ENCODE results near the gene MED9.

MED9 gene

GRCh38 chr17:17505610-17506171, 28.9 kb downstream of the MED9 start:
- DNase-seq = no peak

DNA sequence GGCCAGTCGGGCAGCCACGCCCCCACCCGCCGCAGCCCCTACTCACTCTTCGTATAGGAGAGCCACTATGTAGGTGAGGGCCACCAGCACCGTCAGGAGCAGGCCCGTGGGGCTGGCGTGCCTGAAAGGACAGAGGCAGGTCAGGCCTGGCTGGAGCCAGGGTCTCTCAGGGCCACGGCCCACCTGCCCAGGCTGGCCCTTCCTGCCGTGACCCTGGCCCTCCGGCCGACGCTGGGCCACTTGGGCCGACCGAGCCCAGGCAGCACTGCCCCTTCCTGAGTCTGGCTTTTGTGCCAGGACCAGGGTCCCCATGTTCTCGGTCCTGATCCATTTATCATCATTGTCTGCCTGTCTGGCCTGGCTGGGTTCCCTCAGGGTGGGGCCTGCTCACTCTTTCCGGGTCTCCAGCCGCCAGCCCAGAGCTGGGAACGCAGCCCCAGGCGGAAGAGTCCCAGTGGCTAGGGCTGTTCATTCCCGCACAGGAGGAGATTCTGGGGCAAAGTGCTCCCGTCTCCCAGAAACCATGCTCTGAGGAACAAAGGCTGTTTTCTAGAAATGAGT, 29.5 kb downstream of the MED9 start:
- no peak for DNase-seq

DNA sequence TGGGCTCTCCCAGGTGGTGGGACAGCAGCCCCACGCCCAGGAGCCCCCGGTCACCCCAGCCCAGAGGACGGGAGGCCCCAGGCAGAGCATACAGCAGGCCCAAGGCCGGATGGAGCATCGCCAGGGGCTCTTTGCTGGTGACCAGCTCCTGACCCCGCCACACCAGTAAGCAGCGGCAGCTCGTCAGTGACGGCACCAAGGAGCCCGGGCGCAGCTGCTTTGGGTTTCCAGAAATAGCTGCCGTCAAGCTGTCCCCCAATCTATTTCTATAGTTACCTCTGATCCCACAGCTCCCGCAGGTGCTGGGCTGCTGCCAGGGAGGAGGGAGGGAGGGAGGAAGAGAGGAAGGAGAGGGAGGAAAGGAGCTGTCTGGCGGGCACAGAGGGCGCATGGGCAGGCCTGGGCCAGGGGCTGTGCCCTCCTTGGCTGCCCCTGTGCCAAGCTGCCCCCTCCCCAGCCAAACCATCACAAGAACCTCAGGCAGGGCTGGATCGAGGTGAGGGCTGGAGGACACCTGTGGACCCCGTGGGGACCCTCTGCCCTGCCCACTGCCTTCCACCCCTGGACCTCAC, 30.2 kb downstream of the MED9 start:
- DNase-seq = no peak

DNA sequence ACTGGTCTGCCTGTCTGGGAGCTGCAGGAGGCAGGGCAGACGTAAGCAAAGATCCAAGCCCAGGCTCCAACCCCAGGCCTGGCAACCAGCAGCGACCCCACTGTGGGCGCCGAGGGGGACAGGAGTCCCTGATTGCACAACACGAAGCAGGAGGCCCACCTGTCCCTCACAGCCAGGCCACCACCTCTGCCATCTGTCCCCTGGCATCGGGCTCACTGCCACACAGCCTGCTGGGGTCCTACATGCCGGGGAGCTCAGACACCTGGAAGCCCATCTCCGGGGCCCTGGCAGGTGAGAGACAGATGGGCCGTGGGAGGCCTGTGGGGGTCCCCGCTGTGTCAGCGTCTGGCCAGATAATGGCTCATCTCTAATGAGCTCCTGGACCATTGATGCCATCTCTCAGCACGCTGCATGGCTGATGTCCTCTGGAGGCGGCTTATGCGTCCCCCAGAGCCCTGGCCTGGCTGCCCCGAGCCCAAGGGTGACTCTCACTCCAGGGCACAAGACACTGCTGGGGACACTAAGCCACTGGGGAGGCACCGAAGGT, 30.7 kb downstream of the MED9 start:
- no peak for DNase-seq

GRCh38 chr17:17508019-17508535, 31.3 kb downstream of the MED9 start:
- no peak for DNase-seq

- DNase-seq = no peak
These were observed 32.1 kb downstream of the MED9 start for GRCh38 chr17:17508646-17509591.

- no peak for DNase-seq
These were observed 33.0 kb downstream of the MED9 start for GRCh38 chr17:17509601-17510425.

DNA sequence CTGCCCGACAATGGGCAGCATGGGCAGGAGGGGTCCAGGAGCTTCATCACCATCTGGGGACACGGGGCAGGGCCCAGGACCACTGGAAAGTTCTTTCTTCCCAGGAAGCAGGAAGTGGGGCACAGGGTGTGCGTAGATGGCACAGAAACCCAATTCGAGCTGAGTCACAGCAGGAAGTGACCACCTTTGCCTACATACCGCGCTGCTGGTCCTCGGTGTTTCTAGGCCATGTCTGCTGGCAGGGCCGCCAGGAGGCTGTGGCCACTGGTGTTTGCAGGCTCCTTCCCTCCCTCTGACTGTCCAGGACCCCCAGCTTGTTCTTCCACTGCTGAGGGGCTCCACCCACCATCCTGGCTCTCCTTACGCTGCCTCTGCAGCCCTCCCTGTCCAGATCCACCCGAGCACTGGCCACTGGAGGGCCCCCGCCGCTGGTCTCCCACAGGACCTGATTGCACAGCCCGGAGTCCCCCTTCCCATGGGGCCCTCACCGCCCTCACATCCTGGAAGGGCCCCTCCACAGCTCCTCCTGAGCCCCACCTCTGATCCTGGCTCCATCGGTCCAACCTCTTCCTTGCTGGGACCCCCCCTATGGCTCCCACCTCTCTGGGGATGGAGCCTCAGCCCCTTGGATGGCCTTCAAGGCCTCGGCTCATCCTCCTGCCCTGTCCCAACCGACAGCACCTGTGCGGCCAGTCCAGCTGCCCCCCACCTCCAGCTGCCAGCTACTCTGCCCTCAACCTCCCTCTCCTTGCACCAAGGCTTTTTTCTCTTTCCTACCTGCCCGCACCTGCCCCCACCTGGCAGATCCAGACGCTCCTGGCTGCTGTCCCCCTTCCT, 33.9 kb downstream of the MED9 start:
- no peak for DNase-seq

DNA sequence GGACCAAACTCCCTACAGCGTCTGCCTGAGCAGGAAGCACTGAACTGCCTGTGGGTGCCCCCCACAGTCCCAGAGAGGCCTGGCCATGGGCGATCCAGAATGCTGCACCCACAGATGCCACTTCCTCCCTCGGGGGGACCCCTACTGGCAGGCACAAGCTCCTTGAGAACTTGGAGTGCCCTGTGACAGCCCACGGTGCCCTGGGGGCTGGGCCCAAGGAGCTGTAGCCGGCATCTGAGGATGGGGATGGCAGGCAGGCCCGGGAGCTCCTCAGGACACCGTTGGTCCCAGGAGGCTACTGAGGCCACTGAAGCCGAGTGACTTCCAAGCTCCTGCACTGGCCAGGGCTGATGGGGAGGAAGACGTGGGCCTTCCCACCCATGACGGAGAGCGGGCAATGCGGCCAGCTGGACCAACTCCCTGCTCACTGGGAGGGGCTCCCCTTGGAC, 34.5 kb downstream of the MED9 start:
- DNase-seq = no peak

DNA sequence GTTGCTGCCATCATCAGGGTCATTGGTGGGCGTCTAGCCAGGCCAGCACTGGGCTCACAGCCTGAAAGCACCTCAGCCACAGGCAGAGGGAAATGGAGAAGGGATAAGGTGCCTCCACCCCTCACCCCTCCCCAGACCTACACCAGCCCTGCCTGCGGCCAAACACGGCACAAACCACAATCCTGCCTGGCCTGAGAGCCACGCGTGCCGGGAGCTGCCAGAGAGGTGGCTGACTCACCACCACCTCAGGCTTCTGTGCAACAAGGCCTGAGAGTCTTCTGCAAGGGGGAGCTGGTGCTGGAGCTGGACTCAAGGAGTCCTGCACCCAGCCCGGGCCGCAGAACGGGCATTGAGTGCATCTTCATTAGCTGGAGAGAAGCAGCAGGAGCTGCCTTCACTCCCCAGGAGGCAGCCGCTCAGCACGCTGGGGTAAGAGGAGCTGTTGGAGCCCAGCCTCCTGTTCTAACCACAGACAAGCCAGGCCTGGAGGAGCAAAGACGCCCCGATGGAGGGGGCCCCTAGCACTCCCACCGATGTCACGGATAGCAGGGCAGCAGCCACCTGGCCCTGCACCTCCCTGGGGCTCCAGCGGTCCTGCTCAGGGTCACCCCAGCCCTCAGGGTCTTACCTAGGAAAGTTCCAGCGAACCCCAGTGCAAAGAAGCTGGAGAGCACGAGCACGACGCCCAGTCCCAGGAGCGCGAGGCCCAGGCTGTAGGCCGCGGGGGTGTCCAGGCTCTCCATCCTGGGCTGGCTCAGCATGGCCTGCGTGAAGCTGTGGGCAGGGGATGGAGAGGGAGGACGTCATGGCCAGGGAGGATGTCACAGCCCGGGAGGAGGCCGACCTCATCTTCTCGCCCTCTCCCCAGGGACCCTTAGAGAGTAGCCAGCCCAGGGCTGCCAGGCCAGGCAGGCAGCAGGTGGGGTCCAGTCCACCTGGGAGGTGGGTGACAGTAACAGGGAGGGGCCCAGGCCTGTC, 35.4 kb downstream of the MED9 start:
- DNase-seq = no peak

- DNase-seq = no peak
These were observed 36.1 kb downstream of the MED9 start for GRCh38 chr17:17512866-17513265.

DNA sequence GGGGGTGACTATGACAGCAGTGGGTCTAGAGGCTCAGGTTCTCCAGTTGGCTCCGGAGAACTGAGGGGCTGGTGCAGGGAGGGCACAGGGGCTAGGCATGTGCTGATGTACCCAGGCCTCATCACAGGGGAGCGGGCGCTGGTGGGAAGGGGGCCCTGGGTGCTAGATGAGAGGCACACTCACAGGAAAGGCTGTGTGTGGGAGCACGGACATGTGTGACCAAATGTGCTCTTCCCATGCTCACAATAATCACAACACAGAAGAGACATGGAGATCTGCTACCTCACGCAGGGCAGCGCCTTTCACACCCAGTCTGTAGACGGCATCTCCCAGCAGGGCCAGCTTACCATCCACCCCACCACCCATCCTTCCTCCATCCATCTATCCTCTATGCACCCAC, 36.8 kb downstream of the MED9 start:
- no peak for DNase-seq

DNA sequence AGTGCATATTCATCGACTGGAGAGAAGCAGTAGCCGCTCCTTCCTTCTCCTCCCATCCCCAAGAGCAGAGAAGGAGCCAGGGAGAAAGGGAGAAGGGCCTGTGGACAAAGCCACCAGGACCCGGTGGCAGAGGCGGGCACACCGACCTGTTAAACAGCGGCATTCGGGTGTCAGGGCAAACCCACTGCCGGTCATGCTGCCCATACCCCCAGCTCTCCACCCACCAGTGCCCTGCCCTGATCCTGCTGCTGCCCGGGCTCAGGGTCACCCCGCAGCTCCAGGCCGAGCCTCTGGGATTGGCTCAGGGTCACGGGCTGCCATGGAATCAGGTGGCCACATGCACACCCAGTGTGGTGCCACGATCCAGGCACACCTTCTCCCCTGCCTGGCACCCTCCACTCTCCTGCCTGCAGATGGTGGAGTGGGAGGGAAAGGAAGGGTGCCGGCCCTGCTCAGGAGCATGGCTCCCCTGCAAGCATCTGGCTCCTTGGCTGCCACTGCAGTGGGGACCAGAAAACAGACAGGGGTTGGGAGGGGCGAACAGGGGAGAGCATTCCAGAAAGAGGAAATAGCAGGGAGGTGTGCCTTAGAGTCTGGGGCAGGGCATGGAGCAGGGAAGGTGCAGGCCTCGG, 37.7 kb downstream of the MED9 start:
- no peak for DNase-seq

DNA sequence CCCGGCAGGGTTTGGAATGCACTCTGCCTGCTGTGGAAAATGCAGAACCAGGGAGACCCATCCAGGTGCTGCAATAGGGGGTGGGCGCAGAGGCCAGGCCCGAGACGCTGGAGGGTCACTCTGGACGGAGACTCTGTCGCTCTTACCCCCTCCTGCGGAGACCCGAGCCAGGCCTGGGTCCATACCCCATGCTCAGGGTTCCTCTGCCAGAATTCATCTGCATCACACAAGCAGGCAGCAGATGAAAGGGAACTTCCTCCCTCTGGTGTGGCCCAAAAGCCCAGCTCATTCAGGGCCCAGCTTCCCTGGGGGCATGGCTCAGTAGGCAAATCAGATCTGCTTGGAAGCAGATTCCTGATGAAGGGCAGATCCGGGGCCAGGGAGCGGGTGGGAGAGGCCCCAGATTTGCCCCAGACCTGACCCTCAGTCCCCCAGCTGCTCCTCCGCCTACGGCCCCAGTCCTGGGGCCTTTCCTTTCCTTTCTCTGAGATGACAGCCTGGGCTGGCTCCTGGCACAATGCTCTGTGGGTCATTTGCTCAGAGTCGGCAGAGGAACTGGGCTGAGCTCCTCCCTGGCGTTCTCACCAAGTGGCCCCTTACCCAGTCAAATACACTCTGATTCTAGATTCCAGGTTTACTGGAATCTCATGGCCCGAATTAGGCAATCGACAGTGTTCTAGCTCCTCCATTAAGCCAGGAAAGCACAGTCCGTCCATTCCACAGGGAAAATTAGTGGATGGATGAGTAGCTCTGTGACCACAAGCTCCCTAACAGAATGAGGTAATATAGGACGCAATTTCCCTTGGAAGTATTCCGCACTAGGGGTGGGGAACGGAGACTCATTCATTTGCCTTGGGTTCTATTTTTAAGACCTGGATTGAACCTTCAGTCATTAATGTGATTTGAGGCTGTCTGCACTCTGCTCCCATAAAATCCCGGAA, 38.5 kb downstream of the MED9 start:
- DNase-seq = no peak

DNA sequence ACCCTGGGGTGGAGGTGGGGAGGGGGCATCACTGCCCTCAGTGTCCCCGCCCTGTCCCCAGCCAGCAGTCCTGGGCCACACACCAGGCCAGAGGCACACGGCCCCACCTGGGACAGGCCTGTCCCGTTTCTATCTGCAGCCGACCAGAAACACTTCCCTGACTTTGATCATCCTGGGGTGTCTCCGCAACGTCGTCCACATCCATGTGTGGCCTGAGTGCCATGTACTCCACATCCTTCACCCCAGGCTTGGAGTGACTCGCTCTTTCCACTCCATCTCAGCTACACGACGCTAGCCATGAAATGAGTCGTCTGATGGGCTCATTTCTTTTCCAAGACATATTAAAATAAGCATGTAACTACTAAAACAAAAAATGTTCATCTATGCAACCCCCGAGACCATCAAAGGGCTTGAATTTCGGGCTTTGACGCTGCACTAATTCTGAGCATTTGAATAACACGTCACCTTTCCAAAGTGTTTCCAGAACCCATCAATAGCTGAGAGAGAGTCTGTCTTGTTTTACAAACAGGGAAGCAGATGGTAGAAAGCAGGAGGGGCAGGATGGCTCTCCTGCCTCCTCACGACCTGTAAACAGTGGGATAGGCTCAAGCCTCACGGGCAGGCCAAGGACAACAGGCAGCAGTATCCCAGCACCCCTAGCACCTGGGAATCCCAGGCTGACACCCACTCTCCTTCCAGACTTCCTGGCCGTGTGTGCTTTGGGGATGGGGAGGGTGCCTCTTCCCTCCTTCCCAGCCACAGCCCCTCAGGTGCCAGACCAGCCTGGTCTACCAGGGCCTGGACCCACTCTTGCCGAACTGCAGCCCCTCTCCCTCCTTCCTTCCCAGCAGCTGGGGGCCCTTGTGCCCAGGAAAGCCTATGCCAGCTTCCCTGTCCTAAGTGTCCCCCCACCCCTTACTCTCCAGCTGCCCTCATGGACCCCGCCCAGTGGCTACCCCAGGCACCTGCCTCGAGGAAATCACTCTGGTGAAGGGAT, 39.4 kb downstream of the MED9 start:
- DNase-seq = no peak

GRCh38 chr17:17516941-17517720, 40.3 kb downstream of the MED9 start:
- DNase-seq = no peak

All from activated CD4-positive, alpha-beta T cell treated with anti-CD3 and anti-CD28 coated beads for 4 hours (primary cell).